Liver (tissue), 9 donors: ENCODE data around the gene GEMIN2. TPM values are rescaled to one million over a fixed set of nuclear protein-coding genes. Genes with fewer than 3 reads are reported as not detected.
"Not testable (repeated sequence)": the region's sequence is repeated elsewhere in the genome, so short reads cannot be mapped to it uniquely, and the experiment has no call there.

Experiments
- DNase-seq: peaks from one replicate; pipeline ENCODE4 v3.0.0-alpha.2; 2017; ENCODE audit warnings: low spot score
- H3K27ac ChIP-seq, 2 donors: one replicate each; pipeline ENCODE4 v1.7.0; 2013; ENCODE audit warnings: inconsistent platforms in 2 of 2, low read length in 2 of 2, control low read depth in 1 of 2, low read depth in 1 of 2, mild to moderate bottlenecking in 1 of 2
- H3K27me3 ChIP-seq, 4 donors: one replicate each; pipeline versions ENCODE4 v1.6.1 to v1.7.0; 2013; ENCODE audit warnings: low read length in 3 of 4, inconsistent platforms in 1 of 4, mild to moderate bottlenecking in 1 of 4, moderate library complexity in 1 of 4; ENCODE audit not compliant: control insufficient read depth in 4 of 4, insufficient read depth in 4 of 4
- H3K36me3 ChIP-seq, 4 donors: one replicate each; pipeline versions ENCODE4 v1.6.1 to v1.7.0; 2013; ENCODE audit warnings: low read length in 3 of 4, mild to moderate bottlenecking in 3 of 4, low read depth in 1 of 4, moderate library complexity in 1 of 4; ENCODE audit not compliant: control insufficient read depth in 4 of 4, insufficient read depth in 3 of 4
- H3K4me1 ChIP-seq, 4 donors: one replicate each; pipeline versions ENCODE4 v1.6.1 to v1.7.0; 2013; ENCODE audit warnings: low read length in 3 of 4, mild to moderate bottlenecking in 3 of 4, moderate library complexity in 1 of 4; ENCODE audit not compliant: control insufficient read depth in 4 of 4, insufficient read depth in 4 of 4
- H3K4me3 ChIP-seq, 3 donors: one replicate each; pipeline versions ENCODE4 v1.6.1 to v1.7.0; 2013; ENCODE audit warnings: low read length in 3 of 3, control low read depth in 1 of 3, low read depth in 1 of 3, mild to moderate bottlenecking in 1 of 3
- H3K9ac ChIP-seq, 2 donors: one replicate each; pipeline ENCODE4 v1.7.0; 2013; ENCODE audit warnings: low read length in 2 of 2, mild to moderate bottlenecking in 2 of 2, moderate library complexity in 2 of 2, control low read depth in 1 of 2, low read depth in 1 of 2
- H3K9me3 ChIP-seq, 4 donors: one replicate each; pipeline versions ENCODE4 v1.6.1 to v1.7.0; 2013; ENCODE audit warnings: low read length in 3 of 4; ENCODE audit not compliant: control insufficient read depth in 4 of 4
- EGR1 ChIP-seq, 2 donors: IDR thresholded peaks; 2 replicates each; pipeline ENCODE4 v1.6.1; 2016 to 2018; ENCODE audit warnings: antibody characterized with exemption in 2 of 2, low read depth in 2 of 2
- FOXA1 ChIP-seq: IDR thresholded peaks from 2 replicates; pipeline ENCODE4 v1.6.1; 2016; ENCODE audit warnings: antibody characterized with exemption
- GABPA ChIP-seq, 2 donors: IDR thresholded peaks in 1 of 2; conservative IDR thresholded peaks in 1 of 2; 2 replicates each; pipeline ENCODE4 v1.6.1; 2016; ENCODE audit warnings: antibody characterized with exemption in 2 of 2, mild to moderate bottlenecking in 1 of 2, moderate library complexity in 1 of 2
- HNF4A ChIP-seq, 2 donors: conservative IDR thresholded peaks; 2 replicates each; pipeline ENCODE4 v1.6.1; 2016; ENCODE audit warnings: antibody characterized with exemption in 2 of 2, mild to moderate bottlenecking in 2 of 2
- JUND ChIP-seq, 2 donors: IDR thresholded peaks; 2 replicates each; pipeline ENCODE4 v1.6.1; 2016; ENCODE audit warnings: antibody characterized with exemption in 2 of 2
- MAX ChIP-seq: IDR thresholded peaks from 2 replicates; pipeline ENCODE4 v1.6.1; 2016; ENCODE audit warnings: antibody characterized with exemption
- RXRA ChIP-seq, 2 donors: IDR thresholded peaks; 2 replicates each; pipeline ENCODE4 v1.6.1; 2017 to 2018; ENCODE audit warnings: antibody characterized with exemption in 2 of 2, mild to moderate bottlenecking in 1 of 2
- SP1 ChIP-seq: IDR thresholded peaks from 2 replicates; pipeline ENCODE4 v1.6.1; 2018; ENCODE audit warnings: antibody characterized with exemption, mild to moderate bottlenecking
- ZBTB33 ChIP-seq: IDR thresholded peaks from 2 replicates; pipeline ENCODE4 v1.6.1; 2016; ENCODE audit warnings: antibody characterized with exemption
- WGBS: extraction: QIAGEN DNeasy Blood & Tissue Kit; methylation state at CpG from one replicate; pipeline ENCODE4 v1.1.7; 2013; 5-methylcytosine and 5-hydroxymethylcytosine counted together
- polyA plus RNA-seq, 2 donors: library from polyadenylated mRNA; stranded (reverse) in 1 of 2; unstranded in 1 of 2; fragments of 200-250 nt in 1 of 2; fragments of >200 nt in 1 of 2; fragmentation: Nextera tagmentation in 1 of 2; extraction: Ambion mirVana in 1 of 2; gene quantifications; one replicate each; pipeline versions ENCODE4 v1.2.1 to v1.2.3, GENCODE V29; 2013 to 2015
- total RNA-seq, 2 donors: library from RNA; depleted of rRNA; stranded (reverse); fragments of >200 nt; gene quantifications; one replicate each; pipeline ENCODE4 v1.2.3, GENCODE V29; 2014
- donor health status: healthy.
- donor health status: healthy.
- donor health status: healthy.
- donor health status: healthy.
- donor health status: healthy.

The GEMIN2 gene
- total and polyA plus RNA-seq, 4 donors: 2.8 to 9.0 (median 4.5) TPM

- TF ChIP-seq GABPA (IDR thresholded peaks at IDR 0.05 in 1 of 2, conservative IDR thresholded peaks at IDR 0.05 in 1 of 2) (no peak), JUND (IDR thresholded peaks at IDR 0.05) (no peak), RXRA (IDR thresholded peaks at IDR 0.05) (no peak)
- Histone ChIP-seq H3K27me3 (no peaks in the 10 kb centered on the region), H3K4me3 (no peak overlapping the region), H3K4me1 (no peaks in the 10 kb centered on the region), H3K9me3 (no peaks in the 10 kb centered on the region), H3K36me3 (peaks cover 12 to 59% (median 51%) of the 10 kb centered on the region in 4 donors), H3K27ac (no peak overlapping the region), H3K9ac (no peak overlapping the region)
- 100% methylated on average over 1 of the region's 1 CpG for WGBS
- no peak for DNase-seq
Observed at GRCh38 chr14:39182770-39183684, 68.9 kb downstream of the GEMIN2 start.

- H3K27me3 ChIP-seq, H3K9ac ChIP-seq: not testable (repeated sequence)
Observed at GRCh38 chr14:39183685-39184003, 69.5 kb downstream of the GEMIN2 start.

GRCh38 chr14:39184628-39185255 is 70.6 kb downstream of the GEMIN2 start:
- WGBS: 99% methylated on average over 4 of the region's 4 CpGs
- no peak overlapping the region for H3K27ac ChIP-seq
- no peaks in the 10 kb centered on the region for H3K9me3 ChIP-seq
- H3K4me1 ChIP-seq: no peaks in the 10 kb centered on the region
- TF ChIP-seq JUND (IDR thresholded peaks at IDR 0.05) (no peak), ZBTB33 (no peak), EGR1 (IDR thresholded peaks at IDR 0.05; ENCODE audit: low read depth in 2 of 2) (no peak), MAX (no peak), FOXA1 (no peak), GABPA (IDR thresholded peaks at IDR 0.05 in 1 of 2, conservative IDR thresholded peaks at IDR 0.05 in 1 of 2) (no peak), SP1 (no peak), HNF4A (conservative IDR thresholded peaks at IDR 0.05) (no peak)
- H3K9ac ChIP-seq: no peak overlapping the region
- peaks cover 4 to 43% (median 36%) of the 10 kb centered on the region in 4 donors for H3K36me3 ChIP-seq
- H3K27me3 ChIP-seq: no peaks in the 10 kb centered on the region
- no peak overlapping the region for H3K4me3 ChIP-seq
- no peak for DNase-seq

More at GRCh38 chr14:39183685-39184003, 69.5 kb downstream of the GEMIN2 start:
- DNase-seq, H3K9me3 ChIP-seq, H3K4me1 ChIP-seq, H3K4me3 ChIP-seq, H3K27ac ChIP-seq: not testable (repeated sequence)
- H3K36me3 ChIP-seq: peaks cover 8 to 53% (median 46%) of the 10 kb centered on the region in 4 donors
- WGBS: 95% methylated on average over 5 of the region's 5 CpGs
